Endodermal cell (in vitro differentiated cells): Measurements from ENCODE around the gene SNX17. TPM values are rescaled to one million over a fixed set of nuclear protein-coding genes. Genes with fewer than 3 reads are reported as not detected.
A peak's percentile ranks its signal among the peaks of the same experiment; 100 is the strongest.

Experiments used
- DNase-seq: peaks from one replicate; pipeline ENCODE4 v3.0.0-alpha.2; 2017
- H3K27ac ChIP-seq: 2 replicates; pipeline ENCODE4 v1.5.1; 2013; ENCODE audit warnings: mild to moderate bottlenecking, low read depth, low read length, moderate library complexity
- H3K27me3 ChIP-seq: 2 replicates; pipeline ENCODE4 v1.6.1; 2013; ENCODE audit warnings: mild to moderate bottlenecking, low read length, moderate library complexity; ENCODE audit not compliant: insufficient read depth, control insufficient read depth, poor library complexity, severe bottlenecking
- H3K36me3 ChIP-seq: 2 replicates; pipeline ENCODE4 v1.7.0; 2013; ENCODE audit warnings: mild to moderate bottlenecking, low read length, moderate library complexity; ENCODE audit not compliant: control insufficient read depth, insufficient read depth
- H3K4me1 ChIP-seq: one replicate; pipeline ENCODE4 v1.7.0; 2013; ENCODE audit warnings: low read length; ENCODE audit not compliant: control insufficient read depth, insufficient read depth
- H3K4me3 ChIP-seq: 2 replicates; pipeline ENCODE4 v1.5.1; 2013; ENCODE audit warnings: mild to moderate bottlenecking, low read length, moderate library complexity
- H3K9ac ChIP-seq: 2 replicates; pipeline ENCODE4 v1.6.1; 2013; ENCODE audit warnings: mild to moderate bottlenecking, low read length, moderate library complexity; ENCODE audit not compliant: poor library complexity, severe bottlenecking; ENCODE audit errors: extremely low read depth
- H3K9me3 ChIP-seq: 2 replicates; pipeline ENCODE4 v1.6.1; 2013; ENCODE audit warnings: mild to moderate bottlenecking, low read length, moderate library complexity; ENCODE audit not compliant: control insufficient read depth
- H3K27ac Mint-ChIP-seq: 2 replicates; pipeline ENCODE4 v1.8.0; 2020; ENCODE audit warnings: mixed read lengths
- H3K27me3 Mint-ChIP-seq: 2 replicates; pipeline ENCODE4 v1.8.0; 2021; ENCODE audit warnings: mild to moderate bottlenecking, mixed read lengths; ENCODE audit not compliant: insufficient read depth
- H3K36me3 Mint-ChIP-seq: 2 replicates; pipeline ENCODE4 v1.8.0; 2020; ENCODE audit warnings: low read depth, mixed read lengths
- H3K4me1 Mint-ChIP-seq: 2 replicates; pipeline ENCODE4 v1.8.0; 2020; ENCODE audit warnings: mixed read lengths
- H3K4me3 Mint-ChIP-seq: 2 replicates; pipeline ENCODE4 v1.8.0; 2020; ENCODE audit warnings: mild to moderate bottlenecking, moderate library complexity, mixed read lengths
- H3K9me3 Mint-ChIP-seq: 2 replicates; pipeline ENCODE4 v1.8.0; 2020; ENCODE audit warnings: mild to moderate bottlenecking, mixed read lengths
- CTCF ChIP-seq: fragments of 200-600 bp; sonication (generic); conservative IDR thresholded peaks from 2 replicates; pipeline ENCODE4 v1.5.0; 2021; ENCODE audit warnings: antibody characterized with exemption, mild to moderate bottlenecking
- WGBS, 2 experiments: methylation state at CpG; one replicate each; pipeline versions ENCODE4 v1.1.5 to v1.1.7; 2013; ENCODE audit warnings: missing lambda C conversion rate in 2 of 2, mixed read lengths in 1 of 2; ENCODE audit not compliant: insufficient coverage in 1 of 2, insufficient read length in 1 of 2; 5-methylcytosine and 5-hydroxymethylcytosine counted together
- total RNA-seq, 2 donors: library from RNA; stranded (reverse); fragmentation: NEBNext Ultra II Directional in 1 of 2; extraction: Animal tissue kit (Norgen Biotek cat#: 25700) in 1 of 2; gene quantifications; 2 replicates in 1 of 2; 3 replicates in 1 of 2; pipeline ENCODE4 v1.2.1, GENCODE V29; 2021

Gene SNX17
- total RNA-seq, 2 donors from 2014 or later = 81.2 to 92.6 TPM

GRCh38 chr2:27322301-27322765, 48.1 kb upstream of the SNX17 start:
- H3K27ac ChIP-seq = no peak overlapping the region
- TF ChIP-seq CTCF = no peak
- H3K9ac ChIP-seq = peak overlapping the region; percentile 99
- Mint-ChIP-seq H3K4me3 (peak overlapping the region; percentile 93), H3K4me1 (peaks cover 15% of the 10 kb centered on the region), H3K27ac (peak overlapping the region; percentile 99), H3K27me3 (no peaks in the 10 kb centered on the region), H3K9me3 (no peaks in the 10 kb centered on the region), H3K36me3 (peaks cover 14% of the 10 kb centered on the region)
- peaks cover 18% of the 10 kb centered on the region for H3K36me3 ChIP-seq
- no peaks in the 10 kb centered on the region for H3K27me3 ChIP-seq
- peak overlapping the region; percentile 98 for H3K4me3 ChIP-seq
- 14 to 18% methylated on average over 5 to 10 of the region's 10 CpGs for WGBS, 2 experiments
- DNase-seq = no peak
- H3K9me3 ChIP-seq = no peaks in the 10 kb centered on the region
- H3K4me1 ChIP-seq = no peaks in the 10 kb centered on the region

DNA sequence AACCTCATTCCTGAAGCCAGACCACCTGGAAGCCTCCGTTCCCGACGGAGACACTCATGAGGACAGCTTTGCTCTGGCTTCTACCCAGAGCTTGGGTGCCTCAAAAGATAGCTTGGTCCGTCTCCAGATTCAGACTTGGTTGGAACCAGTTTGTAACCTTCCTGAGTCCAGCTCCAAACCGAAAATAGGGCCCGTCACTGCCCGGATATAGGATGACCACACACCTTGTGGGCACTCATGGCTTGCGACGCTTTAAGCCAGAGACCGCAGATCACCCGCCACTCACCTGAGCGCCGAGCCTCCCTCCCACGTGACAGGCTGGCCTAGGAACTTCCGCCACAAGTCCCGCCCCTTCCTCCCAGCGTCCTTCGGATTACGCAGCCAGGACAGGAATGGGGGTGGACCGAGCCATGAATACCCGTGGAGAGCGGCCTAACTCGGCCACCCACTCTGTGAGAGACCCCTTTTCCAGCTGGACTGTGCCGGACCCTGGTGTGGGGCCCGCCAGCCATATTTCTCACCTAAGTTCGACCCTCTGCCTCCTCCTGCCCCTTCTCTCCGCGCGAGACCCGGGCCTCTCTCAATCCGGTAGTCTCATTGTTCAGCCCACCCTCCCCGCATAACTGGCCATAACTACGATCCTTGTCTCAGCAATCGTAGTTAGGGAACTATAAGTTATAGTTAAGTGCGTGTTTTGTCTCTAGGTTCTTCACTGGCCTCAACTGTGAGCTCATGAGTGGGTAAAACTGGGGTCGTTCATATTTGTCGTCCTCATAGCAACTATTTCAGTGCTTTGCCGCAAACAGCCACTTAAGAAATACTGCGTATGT, 47.4 kb upstream of the SNX17 start, which contains the start of gene MPV17:
TSS of gene MPV17 (minus strand) at position 332 of the 830 bp plus-strand sequence. CDS start 580 bp downstream, outside the sequence.
- Mint-ChIP-seq H3K27me3 (no peaks in the 10 kb centered on the region), H3K36me3 (peaks cover 18% of the 10 kb centered on the region), H3K4me1 (peaks cover 15% of the 10 kb centered on the region), H3K9me3 (no peaks in the 10 kb centered on the region), H3K27ac (peak within 1 kb of the TSS; percentile 99), H3K4me3 (peak within 1 kb of the TSS; percentile 93)
- H3K36me3 ChIP-seq = peaks cover 22% of the 10 kb centered on the region
- peak within 1 kb of the TSS; percentile 89 for H3K27ac ChIP-seq
- DNase-seq = peak; percentile 98
- no peaks in the 10 kb centered on the region for H3K9me3 ChIP-seq
- 2 to 4% methylated on average over 20 to 39 of the region's 39 CpGs for WGBS, 2 experiments
- peak within 1 kb of the TSS; percentile 98 for H3K4me3 ChIP-seq
- no peak for TF ChIP-seq CTCF
- peak within 1 kb of the TSS; percentile 99 for H3K9ac ChIP-seq
- H3K4me1 ChIP-seq = no peaks in the 10 kb centered on the region
- H3K27me3 ChIP-seq = no peaks in the 10 kb centered on the region

GRCh38 chr2:27323596-27324285, 46.7 kb upstream of the SNX17 start:
- TF ChIP-seq CTCF = no peak
- no peaks in the 10 kb centered on the region for H3K4me1 ChIP-seq
- peaks cover 30% of the 10 kb centered on the region for H3K36me3 ChIP-seq
- H3K9ac ChIP-seq = peak overlapping the region; percentile 99
- Mint-ChIP-seq H3K27ac (peak overlapping the region; percentile 99), H3K36me3 (peaks cover 26% of the 10 kb centered on the region), H3K4me1 (peaks cover 15% of the 10 kb centered on the region), H3K27me3 (no peaks in the 10 kb centered on the region), H3K4me3 (peak overlapping the region; percentile 93), H3K9me3 (no peaks in the 10 kb centered on the region)
- peak overlapping the region; percentile 98 for H3K4me3 ChIP-seq
- H3K9me3 ChIP-seq = no peaks in the 10 kb centered on the region
- no peak for DNase-seq
- 41 to 47% methylated on average over 3 to 5 of the region's 5 CpGs for WGBS, 2 experiments
- peak overlapping the region; percentile 89 for H3K27ac ChIP-seq
- no peaks in the 10 kb centered on the region for H3K27me3 ChIP-seq
